H1 (cell line): ENCODE measurements around the gene RASAL2. TPM values are rescaled to one million over a fixed set of nuclear protein-coding genes. Genes with fewer than 3 reads are reported as not detected.

Experiments
- CTCF ChIA-PET: fragments of 300-600 bp; sonication (Branson Sonifier 250); formaldehyde crosslinking; loops from one replicate; lab custom pipeline; 2021; ENCODE audit not compliant: partially characterized antibody; lab: Charles Lee
- POLR2A ChIA-PET: fragments of 300-600 bp; sonication (Branson Sonifier 250); formaldehyde crosslinking; loops from one replicate; lab custom pipeline; 2021; ENCODE audit warnings: inconsistent platforms; ENCODE audit not compliant: partially characterized antibody; lab: Charles Lee
- DNase-seq, 2 experiments: peaks; one replicate each; pipeline versions ENCODE4 v3.0.0 to v3.0.0-alpha.2; 2010 to 2022; ENCODE audit warnings: low spot score in 2 of 2, low read depth in 1 of 2, mixed read lengths in 1 of 2
- FAIRE-seq: peaks from 2 replicates; lab custom pipeline; 2011; peaks lifted over from hg19 to GRCh38; lab: Jason Lieb, UNC
- H2AFZ ChIP-seq: 2 replicates; pipeline ENCODE4 v1.8.1; 2012; ENCODE audit warnings: low read length, inconsistent platforms
- H2AK5ac ChIP-seq: 2 replicates; pipeline ENCODE4 v1.6.1; 2013; ENCODE audit warnings: low read depth, low read length
- H2BK120ac ChIP-seq: replicated peaks from 2 replicates; pipeline ENCODE3; 2013; ENCODE audit warnings: low read depth, low read length, inconsistent platforms
- H2BK12ac ChIP-seq: 2 replicates; pipeline ENCODE4 v1.6.1; 2013; ENCODE audit warnings: low read depth, low read length
- H2BK15ac ChIP-seq: 2 replicates; pipeline ENCODE4 v1.6.1; 2013; ENCODE audit warnings: low read length
- H2BK20ac ChIP-seq: 2 replicates; pipeline ENCODE4 v1.6.1; 2013; ENCODE audit warnings: low read length
- H2BK5ac ChIP-seq: 2 replicates; pipeline ENCODE4 v1.6.1; 2013; ENCODE audit warnings: low read depth, low read length
- H3K14ac ChIP-seq: 2 replicates; pipeline ENCODE4 v1.6.1; 2013; ENCODE audit warnings: inconsistent platforms; ENCODE audit not compliant: insufficient read length
- H3K18ac ChIP-seq: 2 replicates; pipeline ENCODE4 v1.6.1; 2013; ENCODE audit warnings: low read length; ENCODE audit errors: extremely low read depth
- H3K23ac ChIP-seq: 2 replicates; pipeline ENCODE4 v1.6.1; 2013; ENCODE audit warnings: inconsistent platforms; ENCODE audit not compliant: insufficient read length
- H3K23me2 ChIP-seq: 2 replicates; pipeline ENCODE4 v1.6.1; 2013; ENCODE audit warnings: low read depth, low read length
- H3K27ac ChIP-seq: 2 replicates; pipeline ENCODE4 v1.6.1; 2011; ENCODE audit warnings: low read depth, low read length, inconsistent platforms
- H3K27me3 ChIP-seq, 4 experiments: replicated peaks in 1 of 4; 1 replicate in 1 of 4; 2 replicates in 3 of 4; pipeline versions ENCODE4 v1.6.1 to v1.8.1; 2011 to 2013; ENCODE audit warnings: low read length in 3 of 4, mild to moderate bottlenecking in 3 of 4, inconsistent platforms in 2 of 4, mixed read lengths in 2 of 4, moderate library complexity in 1 of 4; ENCODE audit not compliant: control insufficient read depth in 3 of 4, insufficient read depth in 3 of 4; ENCODE audit errors: extremely low read depth in 1 of 4
- H3K36me3 ChIP-seq, 4 experiments: 2 replicates each; pipeline versions ENCODE4 v1.6.1 to v1.8.1; 2011 to 2013; ENCODE audit warnings: mild to moderate bottlenecking in 4 of 4, low read length in 3 of 4, moderate library complexity in 2 of 4, control low read depth in 1 of 4, inconsistent platforms in 1 of 4; ENCODE audit not compliant: insufficient read depth in 4 of 4, control insufficient read depth in 2 of 4
- H3K4ac ChIP-seq: replicated peaks from 2 replicates; pipeline ENCODE3; 2013; ENCODE audit warnings: low read length, low read depth, mixed read lengths, inconsistent platforms; ENCODE audit not compliant: insufficient read length
- H3K4me1 ChIP-seq, 4 experiments: replicated peaks in 1 of 4; 1 replicate in 1 of 4; 2 replicates in 3 of 4; pipeline versions ENCODE4 v1.6.1 to v1.8.1; 2011 to 2013; ENCODE audit warnings: low read length in 3 of 4, inconsistent platforms in 2 of 4, mixed read lengths in 1 of 4; ENCODE audit not compliant: insufficient read depth in 4 of 4, control insufficient read depth in 3 of 4
- H3K4me2 ChIP-seq, 2 experiments: 2 replicates each; pipeline versions ENCODE4 v1.6.1 to v1.8.1; 2011 to 2013; ENCODE audit warnings: low read depth in 2 of 2, low read length in 2 of 2, control low read depth in 1 of 2, inconsistent platforms in 1 of 2, mild to moderate bottlenecking in 1 of 2; ENCODE audit not compliant: insufficient read depth in 1 of 2
- H3K4me3 ChIP-seq, 4 experiments: fragments of 200-600, 300-600 bp in 1 of 4; sonication (generic), shearing (Covaris generic), sonication (Bioruptor Twin) in 1 of 4; 2 replicates each; pipeline versions ENCODE4 v1.5.1 to v1.8.1; 2011 to 2016; ENCODE audit warnings: low read length in 4 of 4, low read depth in 3 of 4, control low read depth in 2 of 4, inconsistent platforms in 2 of 4, mild to moderate bottlenecking in 2 of 4, mixed read lengths in 1 of 4, moderate library complexity in 1 of 4; ENCODE audit not compliant: insufficient read depth in 2 of 4; ENCODE audit errors: extremely low read depth in 1 of 4
- H3K56ac ChIP-seq: replicated peaks from 2 replicates; pipeline ENCODE3; 2013; ENCODE audit warnings: low read depth, mild to moderate bottlenecking, mixed read lengths, low read length, inconsistent platforms; ENCODE audit not compliant: insufficient read length
- H3K79me1 ChIP-seq: 2 replicates; pipeline ENCODE4 v1.6.1; 2013; ENCODE audit warnings: low read depth, low read length, control low read depth
- H3K79me2 ChIP-seq, 2 experiments: 2 replicates each; pipeline versions ENCODE4 v1.6.1 to v1.8.1; 2012 to 2013; ENCODE audit warnings: low read length in 2 of 2, mild to moderate bottlenecking in 2 of 2, inconsistent platforms in 1 of 2; ENCODE audit not compliant: insufficient read depth in 2 of 2, control insufficient read depth in 1 of 2
- H3K9ac ChIP-seq, 4 experiments: replicated peaks in 1 of 4; 1 replicate in 1 of 4; 2 replicates in 3 of 4; pipeline versions ENCODE4 v1.6.1 to v1.8.1; 2011 to 2013; ENCODE audit warnings: low read depth in 3 of 4, low read length in 3 of 4, control low read depth in 2 of 4, mild to moderate bottlenecking in 2 of 4, moderate library complexity in 2 of 4, inconsistent platforms in 1 of 4; ENCODE audit errors: extremely low read depth in 1 of 4
- H3K9me3 ChIP-seq, 2 experiments: 2 replicates each; pipeline versions ENCODE4 v1.6.1 to v1.8.1; 2012 to 2013; ENCODE audit warnings: mild to moderate bottlenecking in 2 of 2, moderate library complexity in 2 of 2, control low read depth in 1 of 2, inconsistent platforms in 1 of 2, low read depth in 1 of 2, low read length in 1 of 2, mixed read lengths in 1 of 2; ENCODE audit not compliant: insufficient read depth in 2 of 2
- H4K20me1 ChIP-seq, 2 experiments: replicated peaks in 1 of 2; 2 replicates each; pipeline versions ENCODE3 to v1.8.1; 2011 to 2013; ENCODE audit warnings: inconsistent platforms in 2 of 2, low read length in 2 of 2, mild to moderate bottlenecking in 1 of 2; ENCODE audit not compliant: insufficient read depth in 2 of 2, control insufficient read depth in 1 of 2
- H4K5ac ChIP-seq: 2 replicates; pipeline ENCODE4 v1.6.1; 2013; ENCODE audit warnings: low read length, low read depth, mixed read lengths, inconsistent platforms; ENCODE audit not compliant: insufficient read length
- H4K8ac ChIP-seq: 2 replicates; pipeline ENCODE4 v1.8.0; 2013; ENCODE audit warnings: mild to moderate bottlenecking, moderate library complexity, low read length, inconsistent platforms; ENCODE audit not compliant: insufficient read depth; ENCODE audit errors: extremely low read depth
- H4K91ac ChIP-seq: replicated peaks from 2 replicates; pipeline ENCODE3; 2013; ENCODE audit warnings: low read length, mixed read lengths, inconsistent platforms; ENCODE audit not compliant: insufficient read length
- CREB1 ChIP-seq: IDR thresholded peaks from 2 replicates; pipeline ENCODE4 v1.6.1; 2012; ENCODE audit warnings: inconsistent platforms
- POLR2A ChIP-seq, 2 experiments: IDR thresholded peaks; 1 replicate in 1 of 2; 2 replicates in 1 of 2; pipeline ENCODE4 v1.6.1; 2011; ENCODE audit warnings: low read depth in 2 of 2, low read length in 2 of 2, mild to moderate bottlenecking in 2 of 2; ENCODE audit errors: control extremely low read depth in 1 of 2
- RXRA ChIP-seq: IDR thresholded peaks from 2 replicates; pipeline ENCODE4 v1.6.1; 2011; ENCODE audit warnings: low read depth, mild to moderate bottlenecking, low read length, moderate library complexity; ENCODE audit not compliant: insufficient read depth
- TAF1 ChIP-seq: IDR thresholded peaks from 2 replicates; pipeline ENCODE4 v1.6.1; 2011; ENCODE audit warnings: mild to moderate bottlenecking, low read depth, low read length
- WGBS, 2 experiments: shearing (Covaris generic) in 1 of 2; methylation state at CpG; one replicate each; pipeline versions ENCODE4 v1.1.6 to v1.1.7; 2013 to 2015; ENCODE audit warnings: low lambda C conversion rate in 2 of 2, mixed read lengths in 2 of 2, inconsistent platforms in 1 of 2, low coverage in 1 of 2, missing lambda C conversion rate in 1 of 2; ENCODE audit not compliant: insufficient replicate concordance in 2 of 2, insufficient coverage in 1 of 2, insufficient read length in 1 of 2; ENCODE audit errors: extremely low coverage in 1 of 2, missing lambda C conversion rate in 1 of 2; 5-methylcytosine and 5-hydroxymethylcytosine counted together
- polyA plus RNA-seq, 7 experiments: library from polyadenylated mRNA; depleted of rRNA in 3 of 7; stranded (reverse) in 5 of 7; unstranded in 2 of 7; fragments of >200 nt in 5 of 7; fragments of 200-250 nt in 2 of 7; gene quantifications; 1 replicate in 5 of 7; 2 replicates in 1 of 7; 4 replicates in 1 of 7; pipeline versions ENCODE4 v1.2.1 to v1.2.3, GENCODE V29; 2011 to 2013; ENCODE audit warnings: missing spikeins in 2 of 7, mixed read lengths in 2 of 7
- total RNA-seq: library from RNA; stranded (reverse); fragmentation: NEBNext Ultra II Directional; extraction: Animal tissue kit (Norgen Biotek cat#: 25700); gene quantifications from 2 replicates; pipeline ENCODE4 v1.2.1, GENCODE V29; 2021

RASAL2 gene
- total and polyA plus RNA-seq, 2 of the 8 experiments (the other 6 are each of a cell fraction or from before 2014, with no cell fraction given) = 15.9 to 32.5 TPM

DNA sequence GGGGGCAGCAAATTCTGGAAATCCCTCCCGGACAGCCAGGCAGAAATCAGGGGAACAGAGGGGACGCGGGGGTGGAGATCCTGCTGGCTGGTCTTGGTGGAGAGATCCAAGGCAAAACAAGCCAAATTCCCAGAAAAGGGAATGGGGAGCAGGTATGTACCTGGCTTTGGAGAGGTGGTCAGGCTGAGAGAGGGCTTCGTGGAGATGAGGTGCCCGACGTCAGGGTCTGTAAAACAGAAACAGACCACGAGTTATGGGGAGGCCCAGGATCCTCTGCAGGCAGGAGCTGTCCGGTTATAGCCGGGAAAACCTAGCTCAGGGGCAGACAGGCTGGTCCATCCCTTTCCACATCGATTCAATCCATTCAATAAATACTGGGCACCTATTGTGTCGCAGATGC is 398.4 kb downstream of the RASAL2 start:
- 87% methylated on average over 11 of the region's 11 CpGs; no CpG with 5 or more reads in 1 of the 2 experiments for WGBS, 2 experiments
- Histone ChIP-seq H3K79me1 (no peaks in the 10 kb centered on the region), H3K27me3 (no peaks in the 10 kb centered on the region), H3K23ac (no peak overlapping the region), H2AFZ (no peak overlapping the region), H3K36me3 (no peaks in the 10 kb centered on the region), H3K14ac (no peak overlapping the region), H2BK120ac (no peak overlapping the region), H2BK20ac (no peak overlapping the region), H3K4ac (no peak overlapping the region), H2BK5ac (no peak overlapping the region), H4K8ac (no peak overlapping the region), H4K5ac (no peak overlapping the region), H3K79me2 (no peaks in the 10 kb centered on the region), H4K20me1 (no peaks in the 10 kb centered on the region), H2BK12ac (no peak overlapping the region), H4K91ac (no peak overlapping the region), H3K9ac (no peak overlapping the region), H3K18ac (no peak overlapping the region), H3K9me3 (no peaks in the 10 kb centered on the region), H3K4me3 (no peak overlapping the region), H3K27ac (no peak overlapping the region), H3K23me2 (no peaks in the 10 kb centered on the region), H2BK15ac (no peak overlapping the region), H3K4me2 (no peak overlapping the region), H3K4me1 (no peaks in the 10 kb centered on the region; a peak in 1 of 7 replicates), H3K56ac (no peak overlapping the region), H2AK5ac (no peak overlapping the region)
- no peak for DNase-seq
- no peak for FAIRE-seq
- ChIA-PET POLR2A (no interaction called here), CTCF (interaction anchor here (0.7 to 10.0 kb wide), 8 partner anchors 8 to 181 kb away, joined by 3 to 100 read pairs (median 3); no protein-coding TSS in a partner anchor)
- TF ChIP-seq RXRA = no peak
- TF ChIP-seq TAF1 = no peak
- no peak for TF ChIP-seq POLR2A (IDR thresholded peaks at IDR 0.05; ENCODE audit: control extremely low read depth in 1 of 2, low read depth in 2 of 2, low read length in 2 of 2)
- TF ChIP-seq CREB1 = no peak
